Measurements from ENCODE around the gene AKAP12. TPM values are rescaled to one million over a fixed set of nuclear protein-coding genes. Genes with fewer than 3 reads are reported as not detected.

AKAP12 gene
- total and polyA plus RNA-seq, 12 donors, result 5.7 to 43.3 (median 12.2) TPM

GRCh38 chr6:151392427-151392826 lies 152.7 kb downstream of the AKAP12 start:
- no peaks in the 10 kb centered on the region for H3K9me3 ChIP-seq
- H3K36me3 ChIP-seq, result peaks cover 0 to 12% (median 0%) of the 10 kb centered on the region in 9 donors
- no peak for DNase-seq
- WGBS, 2 donors, result 2 to 4% methylated on average over 3 of the region's 3 CpGs
- intact Hi-C loops (cut with DNase I), result loop anchor here in 3 of 10 donors (5.0 kb wide), 1 partner anchor 60 kb away; the partner anchor contains the start of gene RMND1 (in 3 of the 3)
- TF ChIP-seq CTCF (IDR thresholded peaks at IDR 0.05), result no peak
- H3K27me3 ChIP-seq, result no peaks in the 10 kb centered on the region
- H3K4me3 ChIP-seq, result peak overlapping the region in 9 of 10 donors; percentile 87 to 100 (median 96)
- peak overlapping the region in 9 of 10 donors; percentile 99 to 100 (median 100) for H3K27ac ChIP-seq
- ATAC-seq, result no peak
- peaks cover 12 to 76% (median 69%) of the 10 kb centered on the region in 9 donors for H3K4me1 ChIP-seq

GRCh38 chr6:151393410-151393809 lies 153.6 kb downstream of the AKAP12 start:
- Histone ChIP-seq H3K4me3 (peak overlapping the region in 2 of 10 donors; percentile 96 to 100), H3K4me1 (peaks cover 12 to 76% (median 66%) of the 10 kb centered on the region in 9 donors), H3K36me3 (peaks cover 0 to 20% (median 0%) of the 10 kb centered on the region in 9 donors), H3K27ac (peak overlapping the region in 3 of 10 donors; percentile 99 to 100 (median 100)), H3K9me3 (no peaks in the 10 kb centered on the region), H3K27me3 (no peaks in the 10 kb centered on the region)
- ATAC-seq (no peak), DNase-seq (no peak)
- 51 to 52% methylated on average over 4 of the region's 4 CpGs for WGBS, 2 donors
- TF ChIP-seq CTCF (IDR thresholded peaks at IDR 0.05), result no peak
- intact Hi-C loops (cut with DNase I), result loop anchor here in 3 of 10 donors (5.0 kb wide), 1 partner anchor 59 kb away; the partner anchor contains the start of gene RMND1 (in 3 of the 3)

GRCh38 chr6:151399679-151400078 lies 159.9 kb downstream of the AKAP12 start:
- intact Hi-C loops (cut with DNase I), result loop anchor here in 2 of 10 donors (10.0 kb wide), 1 partner anchor 75 kb away; no protein-coding TSS in a partner anchor

GRCh38 chr6:151400473-151400872 lies 160.7 kb downstream of the AKAP12 start:
- WGBS, 2 donors, result 71 to 81% methylated on average over 6 of the region's 6 CpGs
- Histone ChIP-seq H3K9me3 (no peaks in the 10 kb centered on the region), H3K36me3 (peaks cover 0 to 57% (median 7%) of the 10 kb centered on the region in 9 donors), H3K27me3 (no peaks in the 10 kb centered on the region), H3K4me3 (no peak overlapping the region), H3K4me1 (peaks cover 0 to 54% (median 31%) of the 10 kb centered on the region in 9 donors), H3K27ac (no peak overlapping the region)
- no peak for TF ChIP-seq CTCF (IDR thresholded peaks at IDR 0.05)
- no peak for DNase-seq
- no peak for ATAC-seq
- intact Hi-C loops (cut with DNase I), result loop anchor here in 2 of 10 donors (10.0 kb wide), 1 partner anchor 74 kb away; no protein-coding TSS in a partner anchor

More at GRCh38 chr6:151399679-151400078, 159.9 kb downstream of the AKAP12 start:
- ATAC-seq (no peak), DNase-seq (no peak)
- 85 to 87% methylated on average over 3 of the region's 3 CpGs for WGBS, 2 donors
- Histone ChIP-seq H3K27me3 (no peaks in the 10 kb centered on the region), H3K9me3 (no peaks in the 10 kb centered on the region), H3K4me1 (peaks cover 0 to 62% (median 38%) of the 10 kb centered on the region in 9 donors), H3K4me3 (no peak overlapping the region), H3K27ac (no peak overlapping the region), H3K36me3 (peaks cover 0 to 50% (median 7%) of the 10 kb centered on the region in 9 donors)
- no peak for TF ChIP-seq CTCF (IDR thresholded peaks at IDR 0.05)

Data from heart right ventricle (tissue), 16 donors.